GM12875 (cell line): ENCODE results near the gene CCNL1.
"Not testable (repeated sequence)": the region's sequence is repeated elsewhere in the genome, so short reads cannot be mapped to it uniquely, and the experiment has no call there.

ENCODE experiments used
- H3K4me3 ChIP-seq: one replicate; pipeline ENCODE4 v1.5.1; 2011; ENCODE audit warnings: low read depth, low read length, control low read depth
- TF ChIP-seq, protein P1 (sequence below): IDR thresholded peaks from 2 replicates; pipeline ENCODE4 v1.5.1; 2011; ENCODE audit warnings: low read depth, mild to moderate bottlenecking, control low read depth, inconsistent platforms, low read length, moderate library complexity, borderline replicate concordance; ENCODE audit not compliant: insufficient read depth

The CCNL1 gene

DNA sequence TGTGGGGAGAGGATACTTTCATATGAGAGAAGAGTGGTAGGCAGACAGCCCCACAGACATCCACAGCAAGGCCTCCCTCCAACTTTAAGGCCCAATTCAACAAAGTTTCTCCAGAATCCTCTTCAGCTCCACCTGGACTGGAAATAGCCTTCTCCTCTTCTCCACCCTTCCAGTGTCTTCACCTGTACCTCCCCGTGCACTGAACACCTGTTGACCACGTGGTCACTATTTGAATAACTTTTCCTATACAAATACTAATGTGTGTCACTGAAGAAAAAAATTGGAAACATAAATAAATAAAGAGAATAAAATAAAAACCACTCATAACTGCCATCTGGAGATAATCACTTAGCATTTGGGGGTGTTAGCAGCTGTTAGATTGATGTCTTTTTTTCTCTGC is 52.9 kb downstream of the CCNL1 start:
- H3K4me3 ChIP-seq: no peak overlapping the region
- TF ChIP-seq, protein P1, sequence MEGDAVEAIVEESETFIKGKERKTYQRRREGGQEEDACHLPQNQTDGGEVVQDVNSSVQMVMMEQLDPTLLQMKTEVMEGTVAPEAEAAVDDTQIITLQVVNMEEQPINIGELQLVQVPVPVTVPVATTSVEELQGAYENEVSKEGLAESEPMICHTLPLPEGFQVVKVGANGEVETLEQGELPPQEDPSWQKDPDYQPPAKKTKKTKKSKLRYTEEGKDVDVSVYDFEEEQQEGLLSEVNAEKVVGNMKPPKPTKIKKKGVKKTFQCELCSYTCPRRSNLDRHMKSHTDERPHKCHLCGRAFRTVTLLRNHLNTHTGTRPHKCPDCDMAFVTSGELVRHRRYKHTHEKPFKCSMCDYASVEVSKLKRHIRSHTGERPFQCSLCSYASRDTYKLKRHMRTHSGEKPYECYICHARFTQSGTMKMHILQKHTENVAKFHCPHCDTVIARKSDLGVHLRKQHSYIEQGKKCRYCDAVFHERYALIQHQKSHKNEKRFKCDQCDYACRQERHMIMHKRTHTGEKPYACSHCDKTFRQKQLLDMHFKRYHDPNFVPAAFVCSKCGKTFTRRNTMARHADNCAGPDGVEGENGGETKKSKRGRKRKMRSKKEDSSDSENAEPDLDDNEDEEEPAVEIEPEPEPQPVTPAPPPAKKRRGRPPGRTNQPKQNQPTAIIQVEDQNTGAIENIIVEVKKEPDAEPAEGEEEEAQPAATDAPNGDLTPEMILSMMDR: no peak

DNA sequence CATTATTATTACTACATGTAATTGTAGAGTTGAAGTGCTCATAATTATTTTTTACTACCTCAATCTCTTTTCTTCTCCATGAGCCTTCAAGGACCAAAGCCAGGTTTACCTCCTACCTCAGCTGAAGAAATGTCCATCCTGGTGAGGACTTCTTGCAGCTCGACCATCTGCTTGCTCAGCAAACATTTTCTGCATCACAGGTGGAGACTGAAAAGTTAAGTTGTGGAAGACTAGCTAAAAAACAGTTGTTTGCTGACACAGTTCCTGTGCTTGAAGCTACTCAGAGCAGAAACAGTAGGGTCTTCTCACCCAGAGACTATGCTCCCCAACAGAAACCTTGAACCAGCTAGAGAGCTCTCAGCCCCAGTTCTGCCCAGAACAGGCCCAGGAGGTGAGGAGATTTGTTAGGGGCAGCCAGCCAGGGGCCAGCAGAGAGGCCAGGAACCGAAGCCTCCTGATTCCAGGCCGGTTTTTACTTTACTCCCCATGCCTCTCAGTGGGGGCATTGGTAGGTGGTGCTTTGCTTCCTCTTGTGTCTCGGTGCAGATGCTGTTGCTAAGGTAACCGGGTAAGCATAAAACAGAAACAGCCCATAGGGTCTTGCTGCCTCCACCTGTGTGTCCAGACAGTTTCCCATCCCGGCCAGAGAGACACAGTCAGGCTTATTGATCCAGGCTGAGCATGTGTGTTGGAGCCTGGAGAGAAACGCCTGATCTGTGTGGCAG is 54.9 kb downstream of the CCNL1 start:
- TF ChIP-seq, protein P1: no peak
- H3K4me3 ChIP-seq: no peak overlapping the region

GRCh38 chr3:157104521-157104920 is 55.4 kb downstream of the CCNL1 start:
- TF ChIP-seq, protein P1: no peak

GRCh38 chr3:157103860-157104259 is 56.1 kb downstream of the CCNL1 start:
- TF ChIP-seq, protein P1: no peak
- no peak overlapping the region for H3K4me3 ChIP-seq

More at GRCh38 chr3:157104521-157104920, 55.4 kb downstream of the CCNL1 start:
- H3K4me3 ChIP-seq: no peak overlapping the region

GRCh38 chr3:157103280-157103679 is 56.7 kb downstream of the CCNL1 start:
- no peak overlapping the region for H3K4me3 ChIP-seq
- TF ChIP-seq, protein P1: no peak

GRCh38 chr3:157102595-157102994 is 57.4 kb downstream of the CCNL1 start:
- H3K4me3 ChIP-seq: not testable (repeated sequence)

- no peak overlapping the region for H3K4me3 ChIP-seq
- TF ChIP-seq, protein P1: no peak
Measured at GRCh38 chr3:157102098-157102497, 57.8 kb downstream of the CCNL1 start.
